IPS DF 6.9 (cell line): ENCODE data around the gene INPP5A.
A peak's percentile ranks its signal among the peaks of the same experiment; 100 is the strongest.

ENCODE experiments used
- DNase-seq: peaks from one replicate; pipeline ENCODE4 v3.0.0-alpha.2; 2013; ENCODE audit warnings: low read depth, low spot score
- H3K27ac ChIP-seq: one replicate; pipeline ENCODE4 v1.5.1; 2013; ENCODE audit warnings: low read length, control low read depth
- H3K27me3 ChIP-seq: 2 replicates; pipeline ENCODE4 v1.6.1; 2013; ENCODE audit warnings: mild to moderate bottlenecking, low read length; ENCODE audit not compliant: control insufficient read depth, insufficient read depth
- H3K36me3 ChIP-seq: 2 replicates; pipeline ENCODE4 v1.6.1; 2013; ENCODE audit warnings: low read length; ENCODE audit not compliant: control insufficient read depth, insufficient read depth
- H3K4me1 ChIP-seq: 2 replicates; pipeline ENCODE4 v1.6.1; 2013; ENCODE audit warnings: low read length; ENCODE audit not compliant: control insufficient read depth, insufficient read depth
- H3K4me3 ChIP-seq: 2 replicates; pipeline ENCODE4 v1.5.1; 2013; ENCODE audit warnings: mild to moderate bottlenecking, low read length
- H3K9me3 ChIP-seq: 2 replicates; pipeline ENCODE4 v1.6.1; 2013; ENCODE audit warnings: low read length, inconsistent platforms; ENCODE audit not compliant: control insufficient read depth, insufficient read depth
- WGBS: extraction: QIAGEN DNeasy Blood & Tissue Kit; methylation state at CpG from one replicate; pipeline ENCODE4 v1.1.7; 2013; ENCODE audit warnings: mixed read lengths, missing lambda C conversion rate; ENCODE audit not compliant: insufficient read length, insufficient coverage; 5-methylcytosine and 5-hydroxymethylcytosine counted together

The INPP5A gene

GRCh38 chr10:132785723-132786475 lies 248.3 kb downstream of the INPP5A start, which contains the start of gene NKX6-2:
Gene NKX6-2 (minus strand): TSS chr10:132786147. CDS start chr10:132785948, 199 bp downstream.
- no peak for DNase-seq
- H3K36me3 ChIP-seq, result peaks cover 3% of the 10 kb centered on the region; the same call in 1 of the 2 replicates
- H3K4me3 ChIP-seq, result peak within 1 kb of the TSS; percentile 21; the same call in 1 of the 2 replicates
- no peak within 1 kb of the TSS for H3K27ac ChIP-seq
- no peaks in the 10 kb centered on the region for H3K9me3 ChIP-seq
- H3K27me3 ChIP-seq, result peaks cover 66% of the 10 kb centered on the region
- peaks cover 5% of the 10 kb centered on the region; the same call in 1 of the 2 replicates for H3K4me1 ChIP-seq
- no CpG with 5 or more reads among the region's 119 CpGs for WGBS

- Histone ChIP-seq H3K27ac (no peak overlapping the region), H3K4me1 (peaks cover 5% of the 10 kb centered on the region; the same call in 1 of the 2 replicates), H3K27me3 (peaks cover 65% of the 10 kb centered on the region), H3K36me3 (peaks cover 3% of the 10 kb centered on the region; the same call in 1 of the 2 replicates), H3K4me3 (no peak overlapping the region), H3K9me3 (no peaks in the 10 kb centered on the region)
- no peak for DNase-seq
- WGBS, result no CpG with 5 or more reads among the region's 58 CpGs
Measured at GRCh38 chr10:132786476-132786883, 248.9 kb downstream of the INPP5A start.

GRCh38 chr10:132786884-132787494 lies 249.4 kb downstream of the INPP5A start:
- H3K27me3 ChIP-seq, result peaks cover 65% of the 10 kb centered on the region
- no peak for DNase-seq
- H3K36me3 ChIP-seq, result no peaks in the 10 kb centered on the region; the same call in 1 of the 2 replicates
- no CpG with 5 or more reads among the region's 80 CpGs for WGBS
- H3K9me3 ChIP-seq, result no peaks in the 10 kb centered on the region
- no peak overlapping the region for H3K27ac ChIP-seq
- peak overlapping the region; percentile 13; the same call in 1 of the 2 replicates for H3K4me3 ChIP-seq
- H3K4me1 ChIP-seq, result peaks cover 5% of the 10 kb centered on the region; the same call in 1 of the 2 replicates

- Histone ChIP-seq H3K9me3 (no peaks in the 10 kb centered on the region), H3K4me3 (peak overlapping the region; percentile 13; the same call in 1 of the 2 replicates), H3K27me3 (peaks cover 61% of the 10 kb centered on the region), H3K36me3 (no peaks in the 10 kb centered on the region; the same call in 1 of the 2 replicates), H3K4me1 (peaks cover 5% of the 10 kb centered on the region; the same call in 1 of the 2 replicates), H3K27ac (no peak overlapping the region)
- no CpG with 5 or more reads among the region's 80 CpGs for WGBS
- no peak for DNase-seq
Measured at GRCh38 chr10:132787495-132788179, 250.1 kb downstream of the INPP5A start.

DNA sequence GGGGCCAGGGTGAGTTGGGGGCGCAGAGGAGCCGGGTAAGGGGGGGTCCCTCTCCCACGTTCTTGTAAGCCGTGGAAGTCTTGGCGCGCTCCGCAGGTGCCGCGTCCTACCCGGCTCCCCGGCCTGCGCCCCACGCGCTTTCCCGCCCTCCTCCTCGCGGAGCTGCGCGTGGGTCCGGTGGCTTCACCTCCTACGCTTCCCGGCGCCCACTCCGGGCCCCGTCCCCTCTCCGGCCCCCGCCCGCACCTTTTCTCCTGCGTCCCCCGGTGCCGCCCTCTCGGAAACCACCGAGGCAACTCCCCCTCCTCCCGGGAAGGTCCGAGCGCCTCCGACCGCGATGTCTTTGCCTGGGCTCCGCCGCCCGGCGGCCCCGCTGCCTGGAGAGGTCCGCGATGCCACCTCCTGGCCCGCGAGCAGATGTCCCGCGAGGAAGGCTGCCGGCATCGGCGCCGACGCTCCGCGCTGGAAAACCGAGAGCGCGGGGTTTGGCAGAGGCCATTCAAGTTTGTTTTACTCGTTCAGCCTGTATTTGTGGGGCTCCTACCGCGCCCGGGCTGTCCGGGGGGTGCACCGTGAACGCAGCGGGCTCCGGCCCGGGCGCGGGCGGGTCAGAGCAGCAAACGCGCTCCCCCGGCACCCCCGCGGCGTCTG lies 250.7 kb downstream of the INPP5A start:
- Histone ChIP-seq H3K4me1 (peaks cover 4% of the 10 kb centered on the region; the same call in 1 of the 2 replicates), H3K4me3 (peak overlapping the region; percentile 3; the same call in 1 of the 2 replicates), H3K27me3 (peaks cover 56% of the 10 kb centered on the region), H3K36me3 (no peaks in the 10 kb centered on the region; the same call in 1 of the 2 replicates), H3K9me3 (no peaks in the 10 kb centered on the region), H3K27ac (no peak overlapping the region)
- DNase-seq, result no peak
- WGBS, result no CpG with 5 or more reads among the region's 79 CpGs

DNA sequence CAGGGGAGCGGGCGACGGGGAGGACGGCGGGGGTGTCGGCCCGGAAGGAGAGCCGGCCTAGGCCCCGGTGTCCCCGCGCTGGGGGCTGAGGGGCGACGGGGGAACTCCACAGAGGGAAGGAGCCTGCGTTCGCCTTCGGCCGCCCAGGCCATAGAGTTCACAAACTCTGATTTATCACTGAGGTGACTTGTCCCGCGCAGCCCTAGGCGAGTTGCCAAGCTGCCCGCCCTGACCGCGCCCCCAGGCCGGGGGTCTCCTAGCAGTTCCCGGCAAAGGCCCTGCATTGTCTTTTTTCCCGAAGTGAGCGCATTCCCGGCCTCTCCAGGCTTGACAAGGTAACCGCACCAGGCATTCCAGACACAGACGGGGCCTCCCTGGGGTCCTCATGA lies 251.2 kb downstream of the INPP5A start:
- no peak for DNase-seq
- Histone ChIP-seq H3K9me3 (no peaks in the 10 kb centered on the region), H3K27me3 (peaks cover 50% of the 10 kb centered on the region), H3K4me1 (peaks cover 4% of the 10 kb centered on the region; the same call in 1 of the 2 replicates), H3K4me3 (peak overlapping the region; percentile 3; the same call in 1 of the 2 replicates), H3K27ac (no peak overlapping the region), H3K36me3 (no peaks in the 10 kb centered on the region; the same call in 1 of the 2 replicates)
- WGBS, result no CpG with 5 or more reads among the region's 30 CpGs

- DNase-seq, result no peak
- Histone ChIP-seq H3K27me3 (peaks cover 42% of the 10 kb centered on the region), H3K36me3 (no peaks in the 10 kb centered on the region), H3K4me3 (no peak overlapping the region), H3K27ac (no peak overlapping the region), H3K4me1 (peaks cover 3% of the 10 kb centered on the region; the same call in 1 of the 2 replicates), H3K9me3 (no peaks in the 10 kb centered on the region)
- WGBS, result no CpG with 5 or more reads among the region's 15 CpGs
Measured at GRCh38 chr10:132789659-132790148, 252.1 kb downstream of the INPP5A start.

GRCh38 chr10:132790470-132790869 lies 252.9 kb downstream of the INPP5A start:
- DNase-seq, result no peak
- Histone ChIP-seq H3K27ac (no peak overlapping the region), H3K9me3 (no peaks in the 10 kb centered on the region), H3K27me3 (peaks cover 36% of the 10 kb centered on the region), H3K36me3 (no peaks in the 10 kb centered on the region), H3K4me1 (peaks cover 3% of the 10 kb centered on the region; the same call in 1 of the 2 replicates), H3K4me3 (no peak overlapping the region)
- WGBS, result no CpG with 5 or more reads among the region's 7 CpGs

DNA sequence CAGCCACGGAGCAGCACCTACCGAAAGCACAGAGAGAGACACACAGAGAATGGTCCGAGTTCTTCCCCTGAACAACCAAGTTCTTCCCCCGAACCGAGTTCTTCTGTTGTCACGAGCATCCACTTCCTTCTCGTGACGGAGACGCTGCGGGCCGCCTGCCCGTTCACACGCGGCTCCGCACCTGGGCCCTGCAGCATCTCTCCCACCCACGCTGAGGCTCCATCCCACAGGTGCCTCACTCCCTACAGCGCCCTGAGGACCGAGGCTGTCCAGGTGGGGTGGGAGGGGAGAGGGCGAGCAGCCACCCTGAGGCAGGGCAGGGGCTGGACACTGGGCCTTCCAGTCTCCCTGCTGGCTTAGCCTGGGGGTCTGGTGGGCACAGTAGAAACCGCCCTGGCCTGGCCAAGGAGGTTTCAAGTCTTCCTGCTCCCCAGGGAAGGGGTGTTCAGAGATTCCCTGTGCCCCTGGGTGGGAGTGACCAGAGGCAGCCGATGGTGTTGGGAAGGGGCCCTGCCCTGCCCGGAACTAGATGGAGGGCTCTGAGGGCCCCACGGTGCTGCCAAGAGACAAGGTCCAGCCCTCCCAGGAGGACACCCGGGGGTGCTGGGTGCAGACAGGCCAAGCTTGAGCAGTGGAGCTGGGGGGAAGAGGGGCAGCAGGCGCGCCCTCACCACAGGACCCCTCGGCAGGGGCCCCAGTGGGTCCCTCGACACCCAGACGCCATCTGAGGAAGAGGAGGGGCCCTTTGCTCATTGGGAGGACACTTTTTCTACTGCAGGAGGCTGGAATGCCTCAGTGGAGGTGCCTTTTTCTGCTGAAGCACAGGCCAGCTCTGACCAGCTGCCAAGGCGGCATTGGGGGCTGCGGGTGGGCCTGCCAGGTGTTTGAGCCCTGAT lies 253.6 kb downstream of the INPP5A start:
- Histone ChIP-seq H3K36me3 (no peaks in the 10 kb centered on the region), H3K27me3 (peaks cover 35% of the 10 kb centered on the region), H3K27ac (no peak overlapping the region), H3K4me1 (peaks cover 3% of the 10 kb centered on the region; the same call in 1 of the 2 replicates), H3K4me3 (no peak overlapping the region), H3K9me3 (no peaks in the 10 kb centered on the region)
- no CpG with 5 or more reads among the region's 31 CpGs for WGBS
- DNase-seq, result no peak
